Hematopoietic multipotent progenitor cell treated with erythropoietin and hydrocortisone succinate and interleukin-3 and kit ligand, for 15 days (in vitro differentiated cells): ENCODE data around the gene MBNL1.

Experiments used
- DNase-seq: peaks from one replicate; pipeline ENCODE4 v3.0.0-alpha.2; 2015; ENCODE audit warnings: low spot score

The MBNL1 gene

GRCh38 chr3:152276681-152277080 is 8.0 kb downstream of the MBNL1 start:
- DNase-seq = peak; percentile 64

DNA sequence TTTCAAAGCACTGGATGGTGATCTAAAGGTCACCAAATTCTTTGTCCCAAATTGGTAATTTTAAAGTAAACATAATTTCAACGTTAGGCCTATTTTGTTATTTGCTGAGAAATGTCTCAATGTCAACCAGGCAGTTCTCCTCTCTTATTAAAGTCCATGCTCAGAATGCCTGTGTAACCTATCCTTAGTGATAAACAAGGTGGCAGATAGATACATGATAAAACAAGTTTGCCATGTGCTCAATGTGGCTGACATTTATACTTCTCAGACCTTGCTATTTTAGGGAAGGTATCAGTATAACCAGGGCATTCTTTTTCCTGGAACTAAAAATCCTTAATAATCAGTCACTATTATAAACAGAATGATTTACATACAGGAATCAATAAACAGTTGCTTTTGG is 8.5 kb downstream of the MBNL1 start:
- no peak for DNase-seq

GRCh38 chr3:152278756-152279427 is 10.2 kb downstream of the MBNL1 start:
- DNase-seq = no peak

- no peak for DNase-seq
These were observed 10.8 kb downstream of the MBNL1 start for GRCh38 chr3:152279479-152279878.

- DNase-seq = no peak
These were observed 11.8 kb downstream of the MBNL1 start for GRCh38 chr3:152280539-152280938.

GRCh38 chr3:152281133-152281713 is 12.5 kb downstream of the MBNL1 start:
- DNase-seq = no peak

DNA sequence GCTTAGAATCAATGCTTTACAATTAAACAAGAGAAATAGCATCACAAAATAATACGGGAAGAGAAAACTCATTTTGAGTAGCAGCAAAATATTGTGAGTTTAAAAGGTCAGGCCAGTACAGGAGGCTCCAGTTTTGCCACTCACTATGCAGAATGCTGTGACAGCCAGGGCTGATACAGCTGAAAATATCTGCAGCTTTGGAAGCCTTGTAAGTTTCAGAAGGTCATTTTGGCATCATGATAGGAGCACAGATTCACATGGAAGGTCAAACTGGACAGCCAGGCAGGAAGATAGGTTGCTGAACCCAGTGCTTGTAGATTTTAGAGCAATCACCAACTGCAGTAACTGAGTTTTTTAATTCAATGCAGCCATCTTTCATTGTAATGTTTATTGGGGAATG is 14.1 kb downstream of the MBNL1 start:
- DNase-seq = no peak

- DNase-seq = peak; percentile 26
These were observed 15.0 kb downstream of the MBNL1 start for GRCh38 chr3:152283492-152284381.

- DNase-seq = no peak
These were observed 16.2 kb downstream of the MBNL1 start for GRCh38 chr3:152284906-152285305.

- DNase-seq = no peak
These were observed 16.8 kb downstream of the MBNL1 start for GRCh38 chr3:152285509-152285908.

DNA sequence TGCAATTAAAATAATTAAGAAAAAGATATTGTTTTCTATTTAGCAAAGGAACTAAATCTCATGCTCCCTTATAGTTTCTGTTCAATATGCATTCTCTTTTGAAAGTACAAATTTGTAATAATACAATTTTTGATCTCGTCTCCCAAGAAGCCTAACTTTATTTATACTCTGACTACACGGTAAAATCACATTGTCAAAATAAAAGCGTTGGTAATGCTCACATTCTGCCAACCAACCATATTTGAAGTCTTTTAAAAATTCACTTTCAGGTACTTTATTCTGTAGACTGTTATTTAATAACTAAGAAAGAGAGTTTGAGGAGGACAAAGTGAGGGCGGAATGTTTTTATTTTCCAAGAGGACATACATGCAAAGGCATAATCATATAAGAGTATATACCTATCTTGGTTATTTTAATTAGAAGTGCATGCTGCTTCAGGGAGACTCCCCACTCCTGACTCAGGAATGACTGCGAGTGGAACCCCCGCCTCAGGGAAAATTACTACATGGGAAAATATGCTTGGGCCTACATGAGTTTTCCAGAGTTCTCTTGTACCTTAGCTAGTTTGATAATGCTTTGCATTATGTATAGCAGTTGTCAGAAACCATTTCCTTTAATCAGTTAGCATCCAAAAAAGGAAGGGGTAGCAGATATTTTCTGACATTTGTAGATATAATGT is 19.3 kb downstream of the MBNL1 start:
- no peak for DNase-seq

DNA sequence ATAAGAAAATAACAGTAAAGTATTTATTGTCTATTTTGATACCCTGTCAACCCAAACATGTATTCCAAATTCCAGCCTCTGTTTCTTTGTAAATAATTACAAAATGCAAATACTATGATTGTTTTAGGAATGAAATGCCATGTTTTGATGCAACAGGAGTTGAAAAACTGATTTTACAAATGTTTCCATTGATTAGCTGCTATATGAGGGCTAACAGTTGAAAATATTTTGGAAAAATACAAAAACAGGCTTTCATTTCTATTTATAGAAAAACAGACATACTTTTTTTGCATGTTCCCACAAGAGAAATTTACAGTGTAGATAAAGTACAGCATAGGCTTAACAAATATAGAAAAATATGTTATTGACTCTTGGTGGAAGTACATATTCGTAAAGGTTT is 20.0 kb downstream of the MBNL1 start:
- DNase-seq = no peak

- DNase-seq = no peak
These were observed 21.0 kb downstream of the MBNL1 start for GRCh38 chr3:152289708-152290107.

DNA sequence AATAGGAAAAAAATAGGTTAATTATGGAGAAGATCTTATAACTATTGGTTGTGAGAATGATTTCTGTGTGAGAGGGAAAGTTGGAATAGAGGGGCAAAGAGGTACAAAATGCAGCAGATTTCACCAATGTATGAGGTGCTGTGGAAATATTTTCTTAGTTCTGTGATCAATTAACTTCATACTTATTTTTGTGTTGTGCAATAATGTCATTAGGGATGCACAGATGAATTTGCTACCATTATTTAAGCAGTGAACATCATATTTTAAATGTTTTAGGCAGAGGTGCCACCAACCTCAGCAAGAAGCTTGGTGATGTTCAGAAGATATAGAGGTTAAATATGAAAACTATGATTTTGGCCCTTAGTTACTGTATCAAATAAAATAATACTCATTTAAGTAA is 21.6 kb downstream of the MBNL1 start:
- DNase-seq = no peak

GRCh38 chr3:152291238-152291637 is 22.5 kb downstream of the MBNL1 start:
- no peak for DNase-seq

DNA sequence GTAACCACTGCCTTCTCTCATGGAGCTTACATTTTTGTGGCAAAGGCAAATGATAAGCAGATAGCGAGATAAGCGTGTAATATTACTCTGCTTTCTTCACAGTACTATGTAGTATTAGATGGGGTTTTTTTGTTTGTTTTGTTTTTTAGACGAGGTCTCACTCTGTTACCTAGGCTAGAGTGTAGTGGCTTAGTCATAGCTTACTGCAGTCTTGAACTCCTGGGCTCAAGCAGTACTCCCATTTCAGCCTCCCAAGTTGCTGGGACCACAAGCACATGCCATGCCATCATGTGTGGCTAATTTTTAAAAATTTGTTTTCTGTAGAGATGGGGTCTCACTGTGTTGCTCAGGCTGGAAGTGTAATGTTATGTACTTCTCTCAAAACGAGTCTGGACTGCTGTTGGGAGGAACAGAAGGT is 22.9 kb downstream of the MBNL1 start:
- DNase-seq = no peak

- DNase-seq = no peak
These were observed 23.6 kb downstream of the MBNL1 start for GRCh38 chr3:152292366-152292765.

DNA sequence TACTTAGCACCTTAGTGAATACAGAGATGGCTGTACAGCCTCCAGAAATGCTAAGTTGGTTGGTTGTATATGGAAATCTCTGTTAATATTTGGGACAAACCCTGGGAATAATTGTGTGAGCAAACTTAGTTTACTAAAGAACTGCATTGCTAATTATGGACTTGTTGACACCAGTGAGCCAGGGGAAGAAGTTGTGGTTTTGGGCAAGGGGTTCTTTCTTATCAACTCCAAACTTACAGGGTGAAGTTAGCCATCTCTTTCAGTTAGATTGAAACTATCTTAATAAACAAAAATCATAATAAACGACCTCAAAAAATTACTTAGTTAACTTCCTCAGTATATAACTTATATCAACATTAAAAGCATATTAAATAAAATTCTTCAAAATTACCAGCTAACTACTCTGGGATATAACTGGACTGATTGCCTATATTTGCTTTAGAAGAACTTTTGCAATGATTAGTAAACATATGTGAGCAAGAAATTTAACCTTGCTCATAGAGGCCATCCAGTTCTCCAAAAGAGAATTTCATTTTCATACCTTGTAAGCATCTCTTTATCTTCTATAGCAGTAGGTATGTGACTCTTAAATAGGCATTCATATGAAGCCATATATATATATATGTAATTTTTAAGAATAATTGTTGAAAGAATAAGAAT is 24.7 kb downstream of the MBNL1 start:
- DNase-seq = no peak

DNA sequence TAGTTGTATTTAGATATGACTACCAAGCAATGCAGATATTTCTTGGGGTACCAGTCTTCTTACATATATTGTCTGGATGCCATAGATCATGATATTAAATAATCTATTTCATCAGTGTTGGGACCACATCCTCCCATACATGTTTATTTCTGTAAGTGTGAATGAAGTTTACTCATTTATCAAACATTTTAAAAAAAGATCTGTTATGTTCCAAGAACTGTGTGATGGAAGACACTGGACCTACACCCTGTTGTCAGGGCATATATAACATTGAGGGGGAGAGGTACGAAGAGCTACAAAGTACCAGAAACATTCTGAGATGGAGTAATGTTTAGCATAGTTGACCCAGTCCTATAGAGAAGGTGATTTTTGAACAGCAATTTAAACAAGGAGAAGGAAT is 26.6 kb downstream of the MBNL1 start:
- DNase-seq = no peak

DNA sequence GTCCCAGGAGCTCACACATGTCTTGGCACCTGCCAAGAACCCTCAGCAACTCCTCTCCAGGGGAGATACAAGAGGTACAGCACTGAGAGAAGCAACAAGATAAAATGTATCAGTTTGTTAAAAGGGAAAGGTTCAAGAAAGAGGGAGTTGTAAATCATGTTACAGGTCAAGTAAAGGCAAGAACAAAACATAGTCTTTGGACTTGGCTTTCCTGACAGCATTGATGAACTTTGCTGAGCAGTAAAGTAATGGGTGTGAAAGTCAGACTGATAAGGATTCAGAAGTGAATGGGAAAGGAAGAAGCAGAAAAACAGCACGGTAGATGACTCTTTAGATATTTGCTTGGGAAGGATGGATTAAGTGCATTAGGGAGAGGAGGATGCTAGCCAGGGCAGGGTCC is 27.1 kb downstream of the MBNL1 start:
- no peak for DNase-seq

DNA sequence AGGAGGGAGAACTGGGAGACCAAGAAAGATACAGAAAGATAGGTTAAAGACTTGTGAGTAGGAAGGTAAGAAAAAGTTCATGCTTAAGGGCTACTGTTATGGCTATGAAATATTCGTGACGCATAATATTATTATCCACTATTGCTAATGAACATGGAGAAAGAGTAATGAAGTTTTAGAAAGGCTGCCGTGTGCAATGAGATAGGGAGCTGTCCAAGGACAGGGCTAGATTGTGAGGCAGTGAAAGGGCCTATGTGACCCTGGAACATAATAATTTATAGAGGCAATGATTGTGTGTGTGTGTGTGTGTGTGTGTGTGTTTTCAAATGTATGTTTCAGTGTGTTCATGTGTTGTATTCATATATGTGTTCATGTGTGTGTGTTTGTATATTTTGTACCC is 27.7 kb downstream of the MBNL1 start:
- DNase-seq = no peak

- DNase-seq = no peak
These were observed 28.2 kb downstream of the MBNL1 start for GRCh38 chr3:152296971-152297370.
